ENCODE measurements around the gene DUSP22. TPM values are rescaled to one million over a fixed set of nuclear protein-coding genes. Genes with fewer than 3 reads are reported as not detected.

DUSP22 gene
- total and polyA plus RNA-seq, 9 of the 15 experiments (the other 6 are each of a cell fraction or from before 2014, with no cell fraction given): 9.3 to 19.4 (median 11.8) TPM

GRCh38 chr6:329888-330691, 37.8 kb downstream of the DUSP22 start (continued):
- TF ChIP-seq BCLAF1 (IDR thresholded peaks at IDR 0.05; ENCODE audit: borderline replicate concordance in 1 of 2, control insufficient read depth in 1 of 2, low read depth in 2 of 2, low read length in 1 of 2): no peak
- no peak for TF ChIP-seq IRF9 (tag; IDR thresholded peaks at IDR 0.05)
- TF ChIP-seq KLF10 (CRISPR knock-in tag; IDR thresholded peaks at IDR 0.05): no peak
- no peak for TF ChIP-seq PBX2 (CRISPR knock-in tag; IDR thresholded peaks at IDR 0.05; ENCODE audit: low read depth)
- peak; percentile 43; the same call in 1 of the 2 replicates for TF ChIP-seq PBX2 (tag; conservative IDR thresholded peaks at IDR 0.05; ENCODE audit: low read depth)
- TF ChIP-seq ZNF589 (CRISPR knock-in tag; IDR thresholded peaks at IDR 0.05; ENCODE audit: low read depth): no peak
- no peak for TF ChIP-seq DACH1 (IDR thresholded peaks at IDR 0.05; ENCODE audit: partially characterized antibody)
- TF ChIP-seq MEIS2 (IDR thresholded peaks at IDR 0.05; ENCODE audit: partially characterized antibody): peak; percentile 66
- peak; percentile 61 for TF ChIP-seq GABPA (tag; conservative IDR thresholded peaks at IDR 0.05; ENCODE audit: low read depth)
